ENCODE measurements around the gene TAC3.
"Not testable (repeated sequence)": the region's sequence is repeated elsewhere in the genome, so short reads cannot be mapped to it uniquely, and the experiment has no call there.

Gene TAC3

DNA sequence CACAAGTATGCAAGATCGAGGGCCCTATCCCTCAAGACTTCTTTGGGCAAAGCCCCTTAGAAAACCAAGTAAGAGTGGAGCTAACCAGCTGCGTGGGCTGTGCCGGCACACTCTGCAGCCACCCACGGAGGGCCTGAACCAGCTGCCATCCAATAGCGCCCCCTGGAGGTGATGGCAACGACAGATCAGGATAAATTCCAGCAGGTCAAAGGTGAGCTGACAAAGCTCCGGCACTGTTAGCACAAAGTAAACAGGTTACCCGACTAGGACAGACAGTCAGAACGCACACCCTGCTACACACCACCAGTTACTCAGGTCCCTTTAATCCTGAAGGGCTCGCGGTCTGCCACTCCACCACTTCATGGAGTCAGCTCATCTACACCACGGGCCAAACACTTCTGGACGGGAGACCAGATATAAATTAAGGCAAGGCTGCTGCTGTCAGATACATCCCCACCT is 14.9 kb downstream of the TAC3 start:
- DNase-seq, result no peak

DNA sequence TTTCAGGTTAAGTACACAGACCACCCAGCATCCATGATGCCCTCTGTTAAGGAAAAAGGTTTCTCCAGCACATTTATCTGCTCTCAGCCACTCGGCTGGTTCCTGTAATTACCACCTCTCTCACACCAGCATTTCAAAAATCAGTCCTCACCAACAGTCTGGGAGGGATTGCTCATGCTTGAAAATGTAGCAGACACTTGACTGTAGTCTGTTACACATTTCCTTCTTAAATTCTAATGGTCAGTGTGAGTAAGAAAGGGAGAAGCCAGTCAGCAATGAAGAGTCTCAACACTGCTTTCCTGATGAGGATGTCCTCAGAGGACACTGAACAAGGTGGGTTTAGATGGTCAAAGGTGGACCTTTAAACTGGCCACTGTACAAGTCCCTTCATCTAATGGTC is 15.9 kb downstream of the TAC3 start:
- DNase-seq, result no peak

DNA sequence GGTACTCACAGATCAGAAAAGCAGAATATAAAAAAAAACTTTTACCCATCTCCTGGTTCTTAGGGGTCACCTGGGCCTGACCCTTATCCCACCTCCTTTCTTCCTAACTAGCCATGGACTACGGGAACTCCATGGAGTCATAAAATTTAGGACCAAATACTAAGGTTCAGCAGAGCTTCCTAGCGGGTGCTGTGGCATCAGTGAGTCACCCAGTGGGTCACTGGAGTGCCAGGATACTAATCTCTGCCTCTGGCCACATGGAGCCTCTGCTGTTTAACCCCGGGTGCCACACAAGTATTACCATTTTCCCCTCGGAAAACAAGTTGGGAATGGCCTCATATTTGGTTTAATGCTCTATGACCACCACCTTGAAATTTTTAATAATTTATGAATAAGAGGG is 16.9 kb downstream of the TAC3 start:
- DNase-seq, result no peak

DNA sequence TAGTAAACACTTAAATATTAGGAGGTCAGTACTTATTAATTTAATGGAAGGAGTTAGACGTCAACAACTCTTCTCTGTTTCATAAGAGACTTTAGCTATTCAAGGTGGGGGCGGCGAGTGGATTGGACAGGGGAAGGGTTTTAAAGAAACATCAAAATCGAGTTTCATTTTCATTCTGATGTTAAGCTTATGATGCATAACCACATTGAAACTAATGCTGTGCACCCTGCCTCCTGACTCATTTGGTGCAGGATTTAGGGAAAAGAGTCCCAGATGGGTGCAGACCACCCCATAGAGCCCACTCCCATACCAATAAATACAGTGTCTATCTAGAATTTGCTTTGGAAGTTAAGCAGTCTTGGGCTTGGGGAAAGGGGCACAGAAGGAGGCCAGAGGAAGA is 17.3 kb downstream of the TAC3 start:
- DNase-seq, result no peak

DNA sequence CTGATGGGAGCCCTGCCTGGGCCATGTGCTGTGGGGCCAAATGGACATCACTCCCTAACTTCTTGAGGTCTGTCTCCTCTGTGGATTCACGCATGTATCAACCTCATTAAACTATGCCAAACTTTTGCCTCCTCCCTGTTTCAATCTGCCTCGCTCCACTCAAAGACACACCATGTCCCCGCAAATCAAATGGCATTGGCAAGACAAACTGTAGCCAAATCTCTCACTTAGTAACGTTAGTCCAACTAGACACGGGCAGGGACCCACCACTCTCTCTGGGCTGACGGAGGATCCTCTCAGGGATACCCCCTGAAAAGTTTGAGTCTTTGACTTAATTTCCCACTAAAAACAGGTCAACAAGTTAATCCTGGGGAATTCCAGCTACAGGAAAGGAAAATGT is 18.0 kb downstream of the TAC3 start:
- DNase-seq, result no peak

DNA sequence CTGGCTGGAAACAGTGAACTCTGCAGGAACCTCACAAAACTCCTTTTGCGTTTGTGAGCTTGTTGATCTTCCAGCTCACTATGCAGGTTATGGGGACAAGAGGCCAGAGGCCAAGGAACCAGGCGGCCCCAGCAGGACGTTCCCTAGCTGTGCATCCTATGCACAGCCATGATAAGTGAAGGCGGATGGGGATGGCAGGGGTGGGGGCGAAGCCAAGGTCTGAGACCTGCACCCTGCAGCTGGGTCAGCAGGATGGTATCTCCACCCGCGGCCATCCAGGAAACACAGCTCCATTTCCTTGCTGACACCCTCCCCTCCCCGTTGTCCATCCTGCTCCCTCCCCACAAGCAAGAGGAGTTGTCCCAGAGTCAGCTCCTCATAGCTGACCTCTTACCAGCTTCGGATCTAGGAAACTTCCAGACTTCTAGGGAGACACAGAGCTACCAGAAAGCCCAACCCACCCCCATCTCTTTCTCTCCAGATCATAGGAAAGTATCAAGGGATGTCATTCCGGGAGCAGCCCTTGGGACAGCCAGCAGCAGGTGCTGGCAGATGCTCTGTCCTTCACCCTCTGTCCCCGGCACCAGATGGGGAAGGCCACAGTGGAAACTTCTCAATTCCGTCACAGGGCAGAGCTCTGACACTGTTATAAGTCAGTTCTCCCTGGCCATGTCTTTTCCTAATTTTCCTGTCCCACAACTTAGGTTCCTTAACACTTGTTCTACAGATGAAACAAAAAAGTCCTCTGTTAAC is 19.4 kb downstream of the TAC3 start:
- DNase-seq, result no peak

DNA sequence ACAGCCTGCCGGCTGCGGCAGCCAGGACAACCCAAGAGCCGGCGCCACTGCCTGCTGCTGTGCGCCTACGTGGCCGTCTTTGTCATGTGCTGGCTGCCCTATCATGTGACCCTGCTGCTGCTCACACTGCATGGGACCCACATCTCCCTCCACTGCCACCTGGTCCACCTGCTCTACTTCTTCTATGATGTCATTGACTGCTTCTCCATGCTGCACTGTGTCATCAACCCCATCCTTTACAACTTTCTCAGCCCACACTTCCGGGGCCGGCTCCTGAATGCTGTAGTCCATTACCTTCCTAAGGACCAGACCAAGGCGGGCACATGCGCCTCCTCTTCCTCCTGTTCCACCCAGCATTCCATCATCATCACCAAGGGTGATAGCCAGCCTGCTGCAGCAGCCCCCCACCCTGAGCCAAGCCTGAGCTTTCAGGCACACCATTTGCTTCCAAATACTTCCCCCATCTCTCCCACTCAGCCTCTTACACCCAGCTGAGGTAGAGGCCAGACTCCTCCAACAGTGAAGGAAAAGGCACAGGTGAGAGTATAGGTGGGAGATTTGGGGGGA is 20.3 kb downstream of the TAC3 start:
- no peak for DNase-seq

DNA sequence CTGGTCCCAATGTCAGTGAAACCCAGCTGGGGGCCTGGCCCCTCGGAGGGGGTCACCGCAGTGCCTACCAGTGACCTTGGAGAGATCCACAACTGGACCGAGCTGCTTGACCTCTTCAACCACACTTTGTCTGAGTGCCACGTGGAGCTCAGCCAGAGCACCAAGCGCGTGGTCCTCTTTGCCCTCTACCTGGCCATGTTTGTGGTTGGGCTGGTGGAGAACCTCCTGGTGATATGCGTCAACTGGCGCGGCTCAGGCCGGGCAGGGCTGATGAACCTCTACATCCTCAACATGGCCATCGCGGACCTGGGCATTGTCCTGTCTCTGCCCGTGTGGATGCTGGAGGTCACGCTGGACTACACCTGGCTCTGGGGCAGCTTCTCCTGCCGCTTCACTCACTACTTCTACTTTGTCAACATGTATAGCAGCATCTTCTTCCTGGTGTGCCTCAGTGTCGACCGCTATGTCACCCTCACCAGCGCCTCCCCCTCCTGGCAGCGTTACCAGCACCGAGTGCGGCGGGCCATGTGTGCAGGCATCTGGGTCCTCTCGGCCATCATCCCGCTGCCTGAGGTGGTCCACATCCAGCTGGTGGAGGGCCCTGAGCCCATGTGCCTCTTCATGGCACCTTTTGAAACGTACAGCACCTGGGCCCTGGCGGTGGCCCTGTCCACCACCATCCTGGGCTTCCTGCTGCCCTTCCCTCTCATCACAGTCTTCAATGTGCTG is 21.0 kb downstream of the TAC3 start:
- no peak for DNase-seq

DNA sequence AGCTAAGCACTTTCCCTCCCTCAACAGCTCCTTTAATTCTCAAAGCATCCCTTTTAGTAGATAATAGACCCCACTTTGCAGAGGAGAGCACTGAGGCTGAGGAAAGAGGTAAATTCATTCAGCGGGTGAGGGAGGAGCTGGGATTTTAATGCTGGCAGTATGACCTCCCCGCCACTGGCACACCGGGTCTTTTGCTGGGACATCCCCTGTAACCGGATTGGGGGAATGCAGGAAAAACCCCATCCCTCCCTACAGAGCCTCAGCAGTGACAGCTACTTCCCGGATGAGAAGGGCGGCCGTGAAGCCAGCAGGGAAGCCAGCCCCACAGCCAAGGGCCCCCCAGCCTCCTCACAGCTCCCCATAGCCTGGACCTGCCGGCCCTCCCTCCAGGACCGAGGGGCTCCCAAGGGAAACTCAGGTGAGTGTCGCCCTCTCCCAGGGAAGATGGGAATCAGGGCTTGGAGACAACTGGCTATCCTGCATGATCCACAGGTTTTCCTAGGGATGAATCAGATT is 22.0 kb downstream of the TAC3 start:
- no peak for DNase-seq

DNA sequence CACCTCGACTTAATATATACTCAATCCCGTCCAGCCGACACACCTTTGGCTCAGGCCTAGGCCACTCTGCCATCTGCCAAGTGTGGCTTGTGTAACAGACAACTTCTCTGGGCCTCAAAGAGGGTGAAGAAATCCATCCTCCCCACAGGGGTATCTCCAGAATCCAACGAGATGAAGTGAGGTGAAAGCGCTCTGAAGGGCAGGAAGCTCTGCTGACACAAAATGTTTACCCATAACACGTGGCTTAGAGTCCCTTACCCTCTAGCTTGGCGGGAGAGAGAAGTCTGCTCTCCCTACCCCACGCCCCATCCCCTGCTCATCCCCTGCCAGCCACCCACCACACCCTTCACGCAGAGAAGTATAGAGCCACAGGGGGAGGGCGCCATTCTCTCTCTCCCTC is 23.0 kb downstream of the TAC3 start:
- no peak for DNase-seq

DNA sequence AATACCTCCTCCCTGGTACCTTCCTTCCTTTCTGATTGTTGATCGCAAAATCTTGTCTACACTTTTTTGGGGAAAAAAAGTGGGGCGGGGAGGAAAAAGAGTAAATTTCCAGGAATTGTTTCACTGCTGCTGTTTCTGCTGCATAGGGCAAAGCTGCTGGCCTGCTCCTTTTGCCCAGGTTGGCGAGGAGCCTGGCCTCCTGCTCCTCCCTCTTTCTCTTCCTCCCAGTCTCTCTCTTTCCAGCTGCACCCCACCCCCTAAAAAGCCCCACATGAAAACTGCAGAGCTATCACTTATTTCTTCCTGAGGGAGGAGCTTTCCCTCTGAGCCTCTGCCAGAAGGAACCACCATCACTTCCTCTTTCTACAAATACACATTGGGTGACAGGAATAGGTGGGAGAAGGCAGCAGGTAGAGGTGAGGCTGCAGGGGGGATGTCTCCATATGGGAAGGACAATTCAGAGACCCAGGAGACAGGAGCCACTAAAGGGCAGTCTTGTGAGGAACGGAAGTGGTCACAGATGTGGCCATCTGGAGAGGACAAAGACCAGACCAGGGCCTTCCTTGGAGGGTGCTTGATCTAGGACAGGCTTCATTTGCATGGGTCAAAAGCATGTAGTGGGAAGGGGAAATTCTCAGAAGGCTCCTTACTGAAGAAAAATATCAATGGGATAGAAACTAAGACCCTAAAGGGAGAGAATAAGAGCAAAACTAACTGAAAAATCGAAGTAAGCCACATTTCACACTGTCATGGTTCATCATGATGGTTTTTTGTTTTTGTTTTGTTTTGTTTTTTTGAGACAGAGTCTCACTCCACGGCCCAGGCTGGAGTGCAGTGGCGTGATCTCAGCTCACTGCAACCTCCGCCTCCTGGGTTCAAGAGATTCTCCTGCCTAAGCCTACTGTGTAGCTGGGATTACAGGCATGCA is 24.7 kb downstream of the TAC3 start:
- no peak for DNase-seq

DNA sequence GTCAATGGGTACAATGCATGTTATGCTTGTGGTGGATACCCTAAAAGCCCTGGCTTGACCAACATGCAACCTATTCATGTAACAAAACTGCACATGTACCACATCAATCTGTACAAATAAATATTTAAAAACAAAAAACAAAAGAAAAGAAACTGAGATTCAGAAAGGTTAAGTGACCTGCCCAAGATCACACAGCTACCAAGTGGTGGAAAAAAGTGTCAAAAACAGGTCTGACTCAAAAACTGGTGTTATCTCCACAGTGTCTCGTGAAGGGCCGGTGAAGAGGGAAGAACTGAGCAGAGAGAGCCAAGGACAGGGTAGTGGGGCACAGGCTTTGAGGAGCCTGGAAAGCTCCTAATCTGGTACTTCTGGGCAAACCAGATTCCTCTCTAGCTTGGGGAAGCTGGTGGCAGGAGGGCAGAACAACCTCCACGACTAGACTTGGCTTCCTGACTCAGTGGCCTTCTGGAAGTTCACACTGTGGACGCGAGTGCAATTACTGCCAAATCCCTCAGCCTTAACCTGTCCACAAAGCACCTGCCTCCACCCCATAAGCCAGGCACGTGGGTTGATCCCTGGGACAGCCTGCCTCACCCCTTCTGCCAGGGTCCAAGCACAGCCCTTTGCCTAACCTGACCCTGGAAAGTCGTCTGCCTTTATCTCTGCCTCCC is 25.5 kb downstream of the TAC3 start:
- DNase-seq, result no peak

DNA sequence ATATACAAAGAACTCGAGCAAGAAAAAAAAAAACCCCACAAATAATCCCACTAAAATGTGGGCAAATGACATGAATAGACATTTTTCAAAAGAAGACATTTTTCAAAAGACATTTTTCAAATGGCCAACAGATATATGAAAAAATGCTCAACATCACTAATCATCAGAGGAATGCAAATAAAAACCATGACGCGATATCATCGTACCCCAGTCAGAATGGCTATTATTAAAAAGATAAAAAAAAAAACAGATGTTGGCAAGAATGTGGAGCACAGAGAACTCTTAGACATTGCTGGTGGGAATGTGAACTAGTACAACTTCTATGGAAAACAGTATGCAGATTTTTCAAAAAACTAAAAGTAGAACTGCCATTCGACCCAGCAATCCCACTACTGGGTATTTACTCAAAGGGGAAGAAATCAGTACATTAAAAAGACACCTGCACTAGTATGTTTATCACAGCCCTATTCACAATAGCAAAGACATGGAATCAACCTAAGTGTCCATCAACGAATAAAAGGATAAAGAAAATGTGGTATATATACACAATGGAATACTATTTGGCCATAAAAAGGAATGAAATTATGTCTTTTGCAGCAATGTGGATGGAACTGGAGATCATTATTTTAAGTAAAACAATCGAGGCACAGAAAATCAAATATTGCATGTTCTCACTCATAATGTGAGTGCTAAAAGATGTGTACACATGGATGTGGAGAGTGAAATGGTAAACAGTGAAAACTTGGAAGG is 26.3 kb downstream of the TAC3 start:
- no peak for DNase-seq

DNA sequence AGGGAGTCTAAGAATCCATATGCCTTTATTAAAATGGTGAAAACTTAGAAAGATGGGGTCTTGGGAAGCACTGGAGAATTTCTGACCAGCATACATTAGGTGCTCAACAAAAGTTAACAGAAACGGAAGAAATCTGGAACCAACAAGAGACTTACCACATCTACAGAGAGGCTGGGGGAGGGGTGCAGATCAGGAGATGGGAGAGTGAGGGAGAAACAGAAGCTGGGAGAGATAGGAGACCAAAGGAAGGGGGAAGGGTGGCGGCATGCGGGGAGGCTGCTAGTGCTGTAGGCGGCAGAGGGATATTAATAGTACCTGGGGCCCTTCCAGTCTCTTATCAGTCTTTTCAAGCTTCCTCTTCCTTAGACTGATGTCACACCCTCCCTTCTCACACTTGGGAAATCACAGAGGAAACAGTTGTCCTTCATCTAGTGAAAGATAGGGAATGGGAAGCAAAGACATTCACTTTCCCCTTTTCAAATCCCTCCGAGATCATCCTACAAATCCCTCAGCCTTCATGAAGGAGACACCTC is 28.1 kb downstream of the TAC3 start:
- no peak for DNase-seq

DNA sequence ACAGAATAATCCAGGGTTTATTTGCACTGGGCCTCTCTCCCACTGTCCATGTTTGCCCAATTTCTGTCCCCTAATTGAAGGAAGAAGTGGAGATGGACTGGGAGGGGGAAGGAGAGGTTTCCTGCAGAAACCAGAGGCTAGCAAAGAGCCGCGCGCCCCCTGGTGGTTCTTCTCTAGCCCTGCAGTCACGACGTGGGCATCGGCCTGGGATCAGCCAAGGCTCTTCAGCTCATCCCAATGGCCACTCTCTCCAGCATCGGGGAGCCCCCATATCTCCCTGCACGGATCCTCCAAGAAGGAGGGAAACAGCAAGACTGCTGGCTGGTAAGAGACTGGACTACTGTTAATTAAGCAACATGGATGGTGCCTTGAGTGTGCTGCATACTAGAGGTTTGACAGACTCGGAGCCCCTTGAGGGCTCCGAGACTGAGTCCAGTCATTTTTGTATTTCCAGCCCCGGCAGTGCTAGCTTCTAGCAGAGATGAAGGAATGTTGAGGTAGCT is 28.7 kb downstream of the TAC3 start:
- DNase-seq, result peak; percentile 41

DNA sequence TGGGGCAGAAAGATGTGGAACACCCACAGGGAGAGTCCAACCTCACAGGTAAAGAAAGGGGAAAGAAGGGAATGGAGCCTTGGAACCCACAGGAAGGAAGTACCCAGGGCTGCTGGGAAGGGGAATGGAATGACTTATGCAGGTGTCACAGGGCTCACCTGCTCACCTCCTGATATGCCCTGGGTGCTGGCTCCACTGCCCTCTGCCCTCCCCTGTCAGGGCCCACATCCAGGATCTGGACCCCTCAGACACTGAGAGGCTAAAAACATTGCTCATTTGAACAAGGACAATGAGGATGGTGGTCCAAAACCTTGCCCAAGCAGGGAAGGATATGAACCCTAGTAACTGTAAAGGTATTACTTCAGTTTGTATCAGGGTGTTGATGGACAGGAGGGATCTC is 29.3 kb downstream of the TAC3 start:
- no peak for DNase-seq

DNA sequence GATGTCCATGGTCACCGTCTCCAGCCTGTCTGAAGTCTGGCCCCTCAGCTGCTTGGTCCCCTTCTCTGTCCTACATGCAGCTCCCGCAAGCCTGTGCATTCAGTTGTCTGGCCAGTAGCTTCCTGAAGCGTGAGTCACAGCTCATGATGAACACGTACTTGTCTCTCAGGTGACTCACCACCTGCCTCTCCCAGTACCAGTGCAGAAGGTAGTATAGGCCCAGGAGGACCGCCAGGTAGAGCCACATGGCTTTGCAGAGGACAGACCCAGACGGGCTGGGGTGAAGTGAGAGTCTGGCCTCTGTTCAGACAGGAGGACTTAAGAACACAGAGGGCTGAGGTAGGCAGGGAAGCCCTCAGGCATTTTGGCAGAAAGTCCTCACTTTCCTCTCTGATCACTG is 30.6 kb downstream of the TAC3 start:
- not testable (repeated sequence) for DNase-seq

DNA sequence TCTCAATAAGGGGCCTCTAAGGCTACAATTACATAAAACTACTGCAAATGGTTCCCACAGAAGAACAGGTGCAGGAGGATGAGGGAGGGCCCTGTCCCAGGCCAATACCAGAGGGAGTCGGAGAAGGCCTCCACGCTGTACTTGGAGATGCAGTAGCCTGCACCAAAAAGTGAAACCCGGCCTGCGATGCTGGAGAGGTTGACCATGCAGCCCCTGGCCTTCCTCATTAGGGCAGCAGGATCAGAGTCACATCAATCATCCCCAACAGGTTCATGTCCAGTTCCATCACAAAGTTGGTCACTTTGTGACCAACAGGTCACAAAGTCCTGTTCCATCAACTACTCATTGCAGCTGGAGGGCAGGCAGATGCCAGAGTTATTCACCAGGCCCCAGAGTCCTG is 32.9 kb downstream of the TAC3 start:
- DNase-seq, result no peak

DNA sequence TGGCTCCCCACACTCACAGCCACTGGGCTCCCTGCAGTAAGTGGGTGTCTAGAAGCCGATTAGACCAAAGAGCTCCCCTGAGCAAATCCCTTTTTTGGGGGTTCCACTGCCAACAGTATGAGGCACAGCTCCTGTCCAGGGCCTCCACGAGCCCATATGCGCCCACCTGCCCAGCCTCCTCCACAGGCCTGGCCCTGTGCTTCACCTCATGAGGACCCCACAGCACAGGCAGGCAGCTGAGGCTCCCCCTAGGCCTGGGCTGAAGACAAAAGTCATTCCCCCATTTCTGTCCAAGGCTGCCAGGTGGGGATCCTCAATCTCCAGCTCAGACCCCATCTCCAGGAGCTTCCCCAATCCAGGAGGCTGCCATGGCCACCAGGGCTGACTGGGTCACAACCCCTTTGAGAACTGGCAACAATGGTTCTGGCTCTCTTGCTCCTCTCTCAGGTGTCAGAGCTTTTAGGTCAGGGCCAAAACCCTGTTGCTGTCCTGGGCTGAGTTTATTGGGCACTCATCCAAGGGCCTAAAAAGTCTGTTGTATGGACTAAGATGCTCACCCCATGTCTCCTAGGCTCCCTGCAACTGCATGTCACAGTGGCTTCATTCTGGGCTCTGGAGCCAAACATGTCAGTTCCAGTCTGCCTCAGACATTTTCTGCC is 33.6 kb downstream of the TAC3 start:
- not testable (repeated sequence) for DNase-seq

DNA sequence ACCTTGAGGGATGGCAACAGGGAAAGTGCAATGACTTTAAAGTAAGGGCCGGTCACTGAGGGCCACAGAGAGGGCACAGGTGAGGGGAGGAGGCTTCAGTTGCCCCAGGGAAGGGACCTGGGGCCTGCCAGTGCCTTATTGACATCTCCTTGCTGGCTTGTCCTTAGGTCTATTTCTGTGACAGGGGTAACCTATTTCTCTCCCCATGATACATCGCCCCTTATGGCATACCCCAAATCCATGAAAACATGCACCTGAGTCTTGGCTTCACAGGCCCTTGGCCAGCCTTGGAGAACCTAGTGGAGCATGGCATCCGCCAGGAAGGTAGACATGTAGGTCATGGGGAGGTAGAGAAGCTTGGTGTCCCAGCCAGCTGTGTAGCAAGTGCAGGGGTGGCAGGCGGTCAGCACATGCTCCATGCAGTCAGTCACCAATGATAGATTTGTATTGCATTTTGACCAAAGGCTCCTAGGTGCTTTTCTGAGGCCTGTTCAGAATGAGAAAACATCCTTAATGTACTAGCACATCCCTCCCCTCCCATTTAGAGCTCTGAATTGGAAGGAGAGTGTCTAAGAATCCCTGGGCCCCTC is 35.3 kb downstream of the TAC3 start:
- no peak for DNase-seq
